ENCODE data around the gene CDR2. TPM values are rescaled to one million over a fixed set of nuclear protein-coding genes. Genes with fewer than 3 reads are reported as not detected.

The CDR2 gene
- total RNA-seq, 4 donors from 2014 or later, result 6.6 to 21.4 (median 8.7) TPM

GRCh38 chr16:22296225-22297113 lies 78.0 kb downstream of the CDR2 start:
- Histone ChIP-seq H3K9me3 (no peaks in the 10 kb centered on the region), H3K36me3 (no peaks in the 10 kb centered on the region), H3K4me3 (peak overlapping the region; percentile 78 to 93 (median 88)), H3K27me3 (no peaks in the 10 kb centered on the region), H3K4me1 (peaks cover 9 to 45% (median 13%) of the 10 kb centered on the region in 3 donors), H3K27ac (peak overlapping the region; percentile 40 to 97 (median 80))
- intact Hi-C loops (cut with DNase I), result loop anchor here (5.0 kb wide), 2 partner anchors 89 to 294 kb away; partner anchors contain the start of genes EEF2K and PDZD9
- no peak for DNase-seq
- TF ChIP-seq POLR2A (IDR thresholded peaks at IDR 0.05), result no peak
- no peak for TF ChIP-seq CTCF (IDR thresholded peaks at IDR 0.05)
- WGBS, 2 donors, result 3 to 4% methylated on average over 16 to 17 of the region's 17 CpGs

Other genes with a start within 250 kb of the CDR2 start
- not detected for gene SDR42E2, start 212.1 kb downstream of the CDR2 start, total RNA-seq
- 10 to 100 TPM; 10.6 to 26.9 (median 16.2) TPM for gene EEF2K, start 168.3 kb downstream of the CDR2 start, total RNA-seq
- gene POLR3E, start 77.2 kb downstream of the CDR2 start, total RNA-seq, result 10 to 100 TPM; 21.5 to 57.2 (median 37.7) TPM
- gene NPIPB5, start 136.3 kb upstream of the CDR2 start, total RNA-seq, result 100 to 1,000 TPM in 2 of 4 donors, 10 to 100 TPM in 2; 42.8 to 216 (median 114) TPM

Data from esophagus squamous epithelium (tissue), 5 donors.